GM12801 (cell line): Measurements from ENCODE around the gene TANC1.

Experiments
- CTCF ChIP-seq: IDR thresholded peaks from one replicate; pipeline ENCODE4 v1.5.1; 2011; ENCODE audit warnings: control low read depth; ENCODE audit not compliant: insufficient read length; ENCODE audit errors: extremely low read depth

The TANC1 gene

GRCh38 chr2:159054032-159054334 is 85.5 kb downstream of the TANC1 start:
- no peak for TF ChIP-seq CTCF

- no peak for TF ChIP-seq CTCF
Observed at GRCh38 chr2:159054985-159055384, 86.5 kb downstream of the TANC1 start.

GRCh38 chr2:159060518-159060917 is 92.1 kb downstream of the TANC1 start:
- no peak for TF ChIP-seq CTCF

GRCh38 chr2:159063677-159064076 is 95.2 kb downstream of the TANC1 start:
- TF ChIP-seq CTCF = no peak

GRCh38 chr2:159064446-159065301 is 96.2 kb downstream of the TANC1 start:
- TF ChIP-seq CTCF = no peak

GRCh38 chr2:159065313-159065712 is 96.9 kb downstream of the TANC1 start:
- TF ChIP-seq CTCF = no peak

- no peak for TF ChIP-seq CTCF
Observed at GRCh38 chr2:159065891-159066290, 97.5 kb downstream of the TANC1 start.
